IMR-90 (cell line): ENCODE data around the gene ST3GAL3. TPM values are rescaled to one million over a fixed set of nuclear protein-coding genes. Genes with fewer than 3 reads are reported as not detected.

Experiments used
- ATAC-seq: fragments of 200-7000 bp; cut with Tn5 transposase; 2 replicates; pipeline ENCODE4 v1.9.1; 2020; ENCODE audit warnings: low read depth, mild to moderate bottlenecking, moderate library complexity
- BruUV-seq: library from RNA; stranded (reverse); fragments of 400-500 nt; replicated peaks from 2 replicates; lab custom pipeline; 2021; lab: Mats Ljungman, UMichigan
- CTCF ChIA-PET: fragments of 300-600 bp; formaldehyde crosslinking; extraction: SDS; loops from one replicate; lab custom pipeline; 2021; ENCODE audit warnings: antibody characterized with exemption; lab: Yijun Ruan, JAX
- POLR2A ChIA-PET: fragments of 300-600 bp; sonication (Branson Sonifier 250); formaldehyde crosslinking; loops from one replicate; lab custom pipeline; 2022; ENCODE audit warnings: antibody characterized with exemption; ENCODE audit not compliant: unreplicated experiment; lab: Charles Lee
- DNase-seq: peaks from one replicate; pipeline ENCODE4 v3.0.0; 2013
- H2AFZ ChIP-seq: replicated peaks from 2 replicates; pipeline ENCODE3; 2013; ENCODE audit warnings: low read length, mild to moderate bottlenecking; ENCODE audit not compliant: poor library complexity
- H2AK5ac ChIP-seq: 2 replicates; pipeline ENCODE4 v1.6.1; 2013; ENCODE audit warnings: low read depth, low read length, inconsistent platforms
- H2AK9ac ChIP-seq: replicated peaks from 2 replicates; pipeline ENCODE3; 2013; ENCODE audit warnings: mild to moderate bottlenecking, low read depth, low read length, moderate library complexity; ENCODE audit not compliant: poor library complexity
- H2BK120ac ChIP-seq: 2 replicates; pipeline ENCODE4 v1.6.1; 2013; ENCODE audit warnings: low read depth, low read length, inconsistent platforms
- H2BK15ac ChIP-seq: 3 replicates; pipeline ENCODE4 v1.6.1; 2013; ENCODE audit warnings: low read depth, low read length, inconsistent platforms
- H2BK20ac ChIP-seq: 2 replicates; pipeline ENCODE4 v1.6.1; 2013; ENCODE audit warnings: low read depth, mild to moderate bottlenecking, inconsistent platforms, low read length, moderate library complexity
- H2BK5ac ChIP-seq: 2 replicates; pipeline ENCODE4 v1.6.1; 2013; ENCODE audit warnings: mild to moderate bottlenecking, low read depth, low read length, inconsistent platforms; ENCODE audit not compliant: poor library complexity, severe bottlenecking
- H3K14ac ChIP-seq: replicated peaks from 2 replicates; pipeline ENCODE4 v1.6.1; 2013; ENCODE audit warnings: low read depth, low read length, inconsistent platforms
- H3K18ac ChIP-seq: 2 replicates; pipeline ENCODE4 v1.6.1; 2013; ENCODE audit warnings: low read depth, low read length, control low read depth
- H3K23ac ChIP-seq: 2 replicates; pipeline ENCODE4 v1.6.1; 2013; ENCODE audit warnings: low read depth, low read length, inconsistent platforms
- H3K27ac ChIP-seq: 2 replicates; pipeline ENCODE4 v1.5.1; 2013; ENCODE audit warnings: mild to moderate bottlenecking, control low read depth, low read length; ENCODE audit not compliant: insufficient read depth
- H3K27me3 ChIP-seq: 2 replicates; pipeline ENCODE4 v1.6.1; 2013; ENCODE audit warnings: low read length; ENCODE audit not compliant: control insufficient read depth, insufficient read depth
- H3K36me3 ChIP-seq: 2 replicates; pipeline ENCODE4 v1.6.1; 2013; ENCODE audit warnings: low read length, mixed read lengths; ENCODE audit not compliant: control insufficient read depth, insufficient read depth
- H3K4ac ChIP-seq: 2 replicates; pipeline ENCODE4 v1.6.1; 2013; ENCODE audit warnings: low read depth, low read length, inconsistent platforms
- H3K4me1 ChIP-seq: 2 replicates; pipeline ENCODE4 v1.6.1; 2013; ENCODE audit warnings: low read length, mixed read lengths; ENCODE audit not compliant: control insufficient read depth, insufficient read depth
- H3K4me2 ChIP-seq: 2 replicates; pipeline ENCODE4 v1.6.1; 2013; ENCODE audit warnings: low read depth, mild to moderate bottlenecking, control low read depth, low read length, moderate library complexity
- H3K4me3 ChIP-seq: 2 replicates; pipeline ENCODE4 v1.5.1; 2013; ENCODE audit warnings: low read depth, mild to moderate bottlenecking, control low read depth, low read length, moderate library complexity; ENCODE audit not compliant: insufficient read depth
- H3K56ac ChIP-seq: 2 replicates; pipeline ENCODE4 v1.6.1; 2013; ENCODE audit warnings: low read length, inconsistent platforms; ENCODE audit not compliant: insufficient read depth; ENCODE audit errors: extremely low read depth
- H3K79me1 ChIP-seq, 2 experiments: 2 replicates each; pipeline ENCODE4 v1.6.1; 2013; ENCODE audit warnings: low read length in 2 of 2, inconsistent platforms in 1 of 2, low read depth in 1 of 2
- H3K9ac ChIP-seq: 2 replicates; pipeline ENCODE4 v1.6.1; 2013; ENCODE audit warnings: low read depth, low read length, control low read depth
- H3K9me1 ChIP-seq: 2 replicates; pipeline ENCODE4 v1.6.1; 2013; ENCODE audit warnings: low read length, inconsistent platforms; ENCODE audit not compliant: insufficient read depth
- H3K9me3 ChIP-seq: 2 replicates; pipeline ENCODE4 v1.6.1; 2013; ENCODE audit warnings: low read length; ENCODE audit not compliant: control insufficient read depth, insufficient read depth
- H4K20me1 ChIP-seq: 2 replicates; pipeline ENCODE4 v1.6.1; 2013; ENCODE audit warnings: low read length, inconsistent platforms; ENCODE audit not compliant: insufficient read depth
- H4K5ac ChIP-seq: 2 replicates; pipeline ENCODE4 v1.6.1; 2013; ENCODE audit warnings: mild to moderate bottlenecking, low read depth, low read length, control low read depth
- H4K8ac ChIP-seq, 2 experiments: 2 replicates each; pipeline ENCODE4 v1.6.1; 2013; ENCODE audit warnings: low read depth in 2 of 2, low read length in 2 of 2, control low read depth in 1 of 2, inconsistent platforms in 1 of 2
- H4K91ac ChIP-seq: 2 replicates; pipeline ENCODE4 v1.6.1; 2013; ENCODE audit warnings: low read depth, low read length, inconsistent platforms; ENCODE audit not compliant: insufficient read depth
- BHLHE40 ChIP-seq: fragments of 150-350 bp; IDR thresholded peaks from 2 replicates; pipeline ENCODE4 v1.6.1; 2016; ENCODE audit warnings: mild to moderate bottlenecking, low read depth, low read length
- CEBPB ChIP-seq: IDR thresholded peaks from 2 replicates; pipeline ENCODE4 v1.6.1; 2012; ENCODE audit warnings: low read depth, low read length, improper control_type of control experiment
- CHD1 ChIP-seq: IDR thresholded peaks from 2 replicates; pipeline ENCODE4 v1.6.1; 2012; ENCODE audit warnings: low read depth, low read length, improper control_type of control experiment
- CTCF ChIP-seq: conservative IDR thresholded peaks from 2 replicates; pipeline ENCODE4 v1.5.1; 2012; ENCODE audit warnings: mild to moderate bottlenecking, low read depth, low read length, improper control_type of control experiment
- FOS ChIP-seq: fragments of 150-350 bp; IDR thresholded peaks from 2 replicates; pipeline ENCODE4 v1.6.1; 2016; ENCODE audit warnings: low read depth, low read length
- MAFK ChIP-seq: IDR thresholded peaks from 2 replicates; pipeline ENCODE4 v1.6.1; 2012; ENCODE audit warnings: low read depth, low read length, improper control_type of control experiment
- MAZ ChIP-seq: IDR thresholded peaks from 2 replicates; pipeline ENCODE4 v1.6.1; 2012; ENCODE audit warnings: low read depth, mild to moderate bottlenecking, low read length, improper control_type of control experiment, moderate library complexity, borderline replicate concordance
- MXI1 ChIP-seq: IDR thresholded peaks from 2 replicates; pipeline ENCODE4 v1.6.1; 2012; ENCODE audit warnings: low read depth, mild to moderate bottlenecking, low read length, moderate library complexity, borderline replicate concordance
- NFE2L2 ChIP-seq: fragments of 150-350 bp; IDR thresholded peaks from 2 replicates; pipeline ENCODE4 v1.6.1; 2016; ENCODE audit warnings: low read depth, mild to moderate bottlenecking, low read length
- POLR2A ChIP-seq: IDR thresholded peaks from 2 replicates; pipeline ENCODE4 v1.6.1; 2012; ENCODE audit warnings: mild to moderate bottlenecking, low read depth, low read length
- RAD21 ChIP-seq: IDR thresholded peaks from 2 replicates; pipeline ENCODE4 v1.6.1; 2012; ENCODE audit warnings: low read length, improper control_type of control experiment
- RCOR1 ChIP-seq: IDR thresholded peaks from 2 replicates; pipeline ENCODE4 v1.6.1; 2012; ENCODE audit warnings: mild to moderate bottlenecking, low read length, improper control_type of control experiment; ENCODE audit not compliant: insufficient replicate concordance
- RFX5 ChIP-seq: IDR thresholded peaks from 2 replicates; pipeline ENCODE4 v1.8.0; 2012; ENCODE audit warnings: low read depth, mild to moderate bottlenecking, low read length, moderate library complexity
- SMC3 ChIP-seq: fragments of 150-350 bp; IDR thresholded peaks from 2 replicates; pipeline ENCODE4 v1.6.1; 2016; ENCODE audit warnings: low read depth, mild to moderate bottlenecking, antibody characterized with exemption, low read length, moderate library complexity
- USF2 ChIP-seq: fragments of 150-350 bp; IDR thresholded peaks from 2 replicates; pipeline ENCODE4 v1.6.1; 2017; ENCODE audit warnings: mild to moderate bottlenecking, antibody characterized with exemption, low read length, low read depth
- WGBS, 2 experiments: methylation state at CpG; one replicate each; pipeline versions ENCODE4 v1.1.5 to v1.1.7; 2013; ENCODE audit warnings: missing lambda C conversion rate in 2 of 2; ENCODE audit not compliant: insufficient read length in 1 of 2; ENCODE audit errors: extremely low coverage in 2 of 2; 5-methylcytosine and 5-hydroxymethylcytosine counted together
- dilution Hi-C: fragments of 300-500 bp; cut with HindIII; formaldehyde crosslinking; loops from one replicate; pipeline ENCODE4 v1.14.3; 2018; ENCODE audit warnings: low sequenced_read_pairs; ENCODE audit not compliant: unreplicated experiment
- in situ Hi-C: fragments of 300-500 bp; cut with MboI; formaldehyde crosslinking; loops from 3 replicates; pipeline ENCODE4 v1.14.3; 2019; ENCODE audit warnings: low sequenced_read_pairs, inconsistent platforms, mixed read lengths
- intact Hi-C: fragments of 100-400 bp; cut with micrococcal nuclease; formaldehyde crosslinking; loops from 2 replicates; pipeline ENCODE4 v1.10.0; 2022
- polyA plus RNA-seq, 3 experiments: library from polyadenylated mRNA; depleted of rRNA; stranded (reverse); fragments of >200 nt; gene quantifications; 2 replicates each; pipeline ENCODE4 v1.2.3, GENCODE V29; 2012; ENCODE audit warnings: low replicate concordance in 1 of 3
- total RNA-seq: library from RNA; depleted of rRNA; stranded (reverse); fragments of >200 nt; gene quantifications from 2 replicates; pipeline ENCODE4 v1.2.3, GENCODE V29; 2012
- TF ChIP-seq, protein P1 (sequence below): fragments of 150-350 bp; IDR thresholded peaks from 2 replicates; pipeline ENCODE4 v1.6.1; 2016; ENCODE audit warnings: low read depth, mild to moderate bottlenecking, low read length, moderate library complexity, borderline replicate concordance

The ST3GAL3 gene
- total and polyA plus RNA-seq, 2 of the 4 experiments (the other 2 are of a cell fraction), result 12.0 to 14.8 TPM

DNA sequence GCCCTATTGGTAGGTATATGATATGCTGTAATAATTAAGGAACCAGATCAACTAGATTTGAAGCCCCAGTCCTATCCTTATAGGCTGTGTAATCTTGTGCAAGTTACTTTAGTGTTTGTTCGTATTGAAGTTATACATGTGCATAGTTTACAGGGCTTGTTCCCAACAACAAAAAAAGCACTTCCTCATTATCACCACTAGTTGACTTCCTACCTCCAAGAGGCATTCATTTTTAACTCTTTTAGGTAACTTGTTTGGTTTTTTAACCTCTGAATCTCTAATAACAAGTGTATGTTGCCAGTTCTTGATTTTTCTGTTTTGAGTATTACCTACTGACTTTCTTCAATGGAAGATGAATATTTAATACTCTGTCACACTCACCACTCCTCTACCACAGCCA lies 71.9 kb downstream of the ST3GAL3 start:
- Histone ChIP-seq H3K14ac (no peak overlapping the region), H3K18ac (no peak overlapping the region), H4K20me1 (no peaks in the 10 kb centered on the region), H4K91ac (no peak overlapping the region), H3K27me3 (no peaks in the 10 kb centered on the region), H3K9me1 (peaks cover 20% of the 10 kb centered on the region), H2BK15ac (no peak overlapping the region), H2AK9ac (no peak overlapping the region), H3K79me1 (peaks cover 13 to 51% of the 10 kb centered on the region in 2 experiments; a peak in 3 of 4 replicates), H3K4me1 (peaks cover 9% of the 10 kb centered on the region), H3K4me2 (no peak overlapping the region), H3K23ac (no peak overlapping the region), H2BK120ac (no peak overlapping the region), H2BK20ac (no peak overlapping the region), H2AK5ac (no peak overlapping the region), H3K4me3 (no peak overlapping the region), H2AFZ (no peak overlapping the region), H3K27ac (no peak overlapping the region), H3K9ac (no peak overlapping the region), H3K36me3 (no peaks in the 10 kb centered on the region), H3K56ac (no peak overlapping the region), H2BK5ac (no peak overlapping the region), H4K8ac (no peak overlapping the region), H4K5ac (no peak overlapping the region), H3K9me3 (no peaks in the 10 kb centered on the region), H3K4ac (no peak overlapping the region)
- WGBS, 2 experiments, result no CpG with 5 or more reads among the region's 1 CpG
- ChIA-PET POLR2A (no interaction called here), CTCF (no interaction called here)
- dilution Hi-C loops, result no loop called here
- no TSS peak for BruUV-seq
- in situ Hi-C loops, result no loop called here
- TF ChIP-seq BHLHE40, result no peak
- TF ChIP-seq CTCF, result no peak
- TF ChIP-seq RFX5, result no peak
- no peak for TF ChIP-seq NFE2L2
- no peak for TF ChIP-seq SMC3
- TF ChIP-seq RCOR1, result no peak
- TF ChIP-seq POLR2A, result no peak
- TF ChIP-seq, protein P1, sequence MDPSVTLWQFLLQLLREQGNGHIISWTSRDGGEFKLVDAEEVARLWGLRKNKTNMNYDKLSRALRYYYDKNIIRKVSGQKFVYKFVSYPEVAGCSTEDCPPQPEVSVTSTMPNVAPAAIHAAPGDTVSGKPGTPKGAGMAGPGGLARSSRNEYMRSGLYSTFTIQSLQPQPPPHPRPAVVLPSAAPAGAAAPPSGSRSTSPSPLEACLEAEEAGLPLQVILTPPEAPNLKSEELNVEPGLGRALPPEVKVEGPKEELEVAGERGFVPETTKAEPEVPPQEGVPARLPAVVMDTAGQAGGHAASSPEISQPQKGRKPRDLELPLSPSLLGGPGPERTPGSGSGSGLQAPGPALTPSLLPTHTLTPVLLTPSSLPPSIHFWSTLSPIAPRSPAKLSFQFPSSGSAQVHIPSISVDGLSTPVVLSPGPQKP, result no peak
- TF ChIP-seq CEBPB, result no peak
- no peak for TF ChIP-seq MXI1
- TF ChIP-seq FOS, result no peak
- no peak for TF ChIP-seq MAZ
- TF ChIP-seq MAFK, result no peak
- no peak for TF ChIP-seq USF2
- no peak for TF ChIP-seq RAD21
- TF ChIP-seq CHD1, result no peak
- intact Hi-C loops, result no loop called here
- DNase-seq (no peak), ATAC-seq (no peak)
